Endothelial cell (in vitro differentiated cells): ENCODE results near the gene CLDN7. TPM values are rescaled to one million over a fixed set of nuclear protein-coding genes. Genes with fewer than 3 reads are reported as not detected.

Experiments
- DNase-seq: peaks from one replicate; pipeline ENCODE4 v3.0.0; 2021; ENCODE audit warnings: low spot score
- H3K27ac Mint-ChIP-seq: one replicate; pipeline ENCODE4 v1.8.0; 2021; ENCODE audit warnings: mixed read lengths, inconsistent platforms; ENCODE audit not compliant: unreplicated experiment
- H3K27me3 Mint-ChIP-seq: one replicate; pipeline ENCODE4 v1.8.0; 2021; ENCODE audit warnings: mild to moderate bottlenecking, moderate library complexity, mixed read lengths, inconsistent platforms; ENCODE audit not compliant: unreplicated experiment
- H3K36me3 Mint-ChIP-seq: one replicate; pipeline ENCODE4 v1.8.0; 2021; ENCODE audit warnings: mild to moderate bottlenecking, low read depth, mixed read lengths, inconsistent platforms; ENCODE audit not compliant: unreplicated experiment
- H3K4me1 Mint-ChIP-seq: one replicate; pipeline ENCODE4 v1.8.0; 2021; ENCODE audit warnings: mild to moderate bottlenecking, mixed read lengths, inconsistent platforms; ENCODE audit not compliant: unreplicated experiment
- H3K4me3 Mint-ChIP-seq: one replicate; pipeline ENCODE4 v1.8.0; 2021; ENCODE audit warnings: mild to moderate bottlenecking, mixed read lengths, inconsistent platforms; ENCODE audit not compliant: unreplicated experiment
- H3K9me3 Mint-ChIP-seq: one replicate; pipeline ENCODE4 v1.8.0; 2021; ENCODE audit warnings: mixed read lengths, inconsistent platforms; ENCODE audit not compliant: unreplicated experiment
- total RNA-seq: library from RNA; stranded (reverse); fragmentation: NEBNext Ultra II Directional; extraction: Animal tissue kit (Norgen Biotek cat#: 25700); gene quantifications from one replicate; pipeline ENCODE4 v1.2.1, GENCODE V29; 2021; ENCODE audit not compliant: unreplicated experiment
- TF ChIP-seq, protein P1 (sequence below): fragments of 200-600 bp; sonication (generic); IDR thresholded peaks from one replicate; pipeline ENCODE4 v1.5.0; 2021; ENCODE audit warnings: antibody characterized with exemption; ENCODE audit not compliant: unreplicated experiment

The CLDN7 gene
- total RNA-seq, 1 donor from 2014 or later = 65.7 TPM

DNA sequence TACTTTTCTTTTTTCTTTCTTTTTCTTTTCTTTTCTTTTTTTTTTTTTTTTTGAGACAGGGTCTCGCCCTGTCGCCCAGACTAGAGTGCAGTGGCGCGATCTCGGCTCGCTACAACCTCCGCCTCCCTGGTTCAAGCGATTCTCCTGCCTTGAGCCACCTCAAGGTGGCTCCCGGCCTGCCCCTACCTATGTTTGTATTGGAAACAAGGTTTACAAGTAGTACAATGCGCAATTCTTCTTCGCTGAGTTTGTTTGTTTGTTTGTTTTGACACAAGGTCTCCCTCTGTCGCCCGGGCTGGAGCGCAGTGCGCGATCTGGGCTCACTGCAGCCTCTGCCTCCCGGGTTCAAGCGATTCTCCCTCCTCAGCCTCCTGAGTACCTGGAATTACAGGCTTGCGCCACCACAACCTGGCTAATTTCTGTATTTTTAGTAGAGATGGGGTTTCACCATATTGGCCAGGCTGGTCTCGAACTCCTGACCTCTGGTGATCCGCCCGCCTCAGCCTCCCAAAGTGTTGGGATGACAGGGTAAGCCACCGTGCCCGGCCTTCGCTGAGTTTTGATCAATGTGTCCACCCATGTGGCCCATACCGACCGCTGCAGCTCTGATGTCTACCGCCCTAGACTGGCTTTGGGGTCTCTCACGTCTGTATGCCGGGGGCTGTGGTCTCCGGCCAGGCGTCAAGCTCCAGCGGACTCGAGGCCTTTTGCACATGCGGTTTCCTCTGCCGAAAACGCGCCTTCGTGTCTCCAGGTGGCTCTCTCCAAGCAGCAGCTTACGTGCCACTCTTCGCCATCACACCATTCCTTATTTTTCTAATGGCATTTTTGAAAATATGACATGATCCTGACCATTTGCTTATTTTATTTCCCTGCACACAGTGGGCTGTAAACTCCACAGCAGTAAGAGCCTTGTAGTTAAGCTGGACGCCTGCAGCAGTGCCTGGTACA lies 33.2 kb upstream of the CLDN7 start:
- H3K9me3 Mint-ChIP-seq = no peaks in the 10 kb centered on the region
- TF ChIP-seq, protein P1, sequence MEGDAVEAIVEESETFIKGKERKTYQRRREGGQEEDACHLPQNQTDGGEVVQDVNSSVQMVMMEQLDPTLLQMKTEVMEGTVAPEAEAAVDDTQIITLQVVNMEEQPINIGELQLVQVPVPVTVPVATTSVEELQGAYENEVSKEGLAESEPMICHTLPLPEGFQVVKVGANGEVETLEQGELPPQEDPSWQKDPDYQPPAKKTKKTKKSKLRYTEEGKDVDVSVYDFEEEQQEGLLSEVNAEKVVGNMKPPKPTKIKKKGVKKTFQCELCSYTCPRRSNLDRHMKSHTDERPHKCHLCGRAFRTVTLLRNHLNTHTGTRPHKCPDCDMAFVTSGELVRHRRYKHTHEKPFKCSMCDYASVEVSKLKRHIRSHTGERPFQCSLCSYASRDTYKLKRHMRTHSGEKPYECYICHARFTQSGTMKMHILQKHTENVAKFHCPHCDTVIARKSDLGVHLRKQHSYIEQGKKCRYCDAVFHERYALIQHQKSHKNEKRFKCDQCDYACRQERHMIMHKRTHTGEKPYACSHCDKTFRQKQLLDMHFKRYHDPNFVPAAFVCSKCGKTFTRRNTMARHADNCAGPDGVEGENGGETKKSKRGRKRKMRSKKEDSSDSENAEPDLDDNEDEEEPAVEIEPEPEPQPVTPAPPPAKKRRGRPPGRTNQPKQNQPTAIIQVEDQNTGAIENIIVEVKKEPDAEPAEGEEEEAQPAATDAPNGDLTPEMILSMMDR = no peak
- no peak for DNase-seq
- H3K27me3 Mint-ChIP-seq = peaks cover 15% of the 10 kb centered on the region
- H3K4me3 Mint-ChIP-seq = no peak overlapping the region
- no peaks in the 10 kb centered on the region for H3K36me3 Mint-ChIP-seq
- no peak overlapping the region for H3K27ac Mint-ChIP-seq
- peaks cover 18% of the 10 kb centered on the region for H3K4me1 Mint-ChIP-seq

GRCh38 chr17:7294614-7295153 lies 32.4 kb upstream of the CLDN7 start, which contains the start of gene YBX2:
Gene YBX2, minus strand, starts transcription at chr17:7294639. Its CDS starts 139 bp downstream, at chr17:7294500.
- H3K9me3 Mint-ChIP-seq = no peaks in the 10 kb centered on the region
- H3K27me3 Mint-ChIP-seq = peaks cover 11% of the 10 kb centered on the region
- peak; percentile 82 for DNase-seq
- peaks cover 14% of the 10 kb centered on the region for H3K4me1 Mint-ChIP-seq
- TF ChIP-seq, protein P1 = no peak
- no peaks in the 10 kb centered on the region for H3K36me3 Mint-ChIP-seq
- H3K27ac Mint-ChIP-seq = no peak within 1 kb of the TSS
- H3K4me3 Mint-ChIP-seq = peak within 1 kb of the TSS; percentile 78

DNA sequence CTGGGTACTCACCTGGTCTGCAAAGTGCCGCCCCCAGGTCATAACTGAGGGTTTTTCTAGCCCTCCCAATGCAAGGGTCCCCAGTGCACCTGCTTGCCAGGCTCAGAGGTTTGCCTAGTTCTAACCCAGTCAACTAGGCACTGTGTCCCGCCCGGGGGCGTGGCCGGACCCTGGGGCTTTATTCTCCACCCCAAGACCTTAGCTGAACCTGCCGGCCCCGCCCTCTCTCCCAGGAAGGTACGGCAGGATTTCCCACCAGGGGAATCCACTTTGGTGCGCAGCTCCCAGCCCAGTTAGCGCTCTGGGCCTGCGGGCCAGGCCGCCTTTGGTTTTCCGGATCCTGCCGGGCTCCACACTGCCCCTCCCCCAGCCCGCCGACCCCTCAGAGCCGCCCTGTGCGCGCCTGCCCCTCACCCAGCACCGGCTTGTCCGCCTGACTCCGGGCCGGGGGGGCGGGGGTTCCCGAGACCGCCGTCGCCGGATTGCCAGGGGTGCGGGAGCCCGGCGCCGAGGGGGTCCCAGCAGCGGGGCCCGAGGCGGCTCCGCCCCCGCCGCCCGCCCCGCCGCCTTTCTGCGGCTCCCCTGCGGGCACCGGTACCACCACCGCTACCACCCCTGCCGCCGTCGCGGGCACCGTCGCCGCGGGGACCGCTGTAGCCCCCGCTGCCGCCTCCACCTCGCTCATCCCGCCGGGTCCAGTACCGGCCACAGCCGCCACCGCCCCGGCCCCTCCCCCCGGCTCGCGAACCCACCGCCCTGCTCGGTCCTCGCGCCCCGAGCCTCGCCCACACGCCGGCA lies 31.7 kb upstream of the CLDN7 start:
- H3K27ac Mint-ChIP-seq = no peak overlapping the region

GRCh38 chr17:7293159-7293558 lies 30.9 kb upstream of the CLDN7 start:
- peaks cover 14% of the 10 kb centered on the region for H3K4me1 Mint-ChIP-seq
- H3K9me3 Mint-ChIP-seq = no peaks in the 10 kb centered on the region
- peaks cover 11% of the 10 kb centered on the region for H3K27me3 Mint-ChIP-seq
- no peaks in the 10 kb centered on the region for H3K36me3 Mint-ChIP-seq
- peak overlapping the region; percentile 78 for H3K4me3 Mint-ChIP-seq
- no peak for DNase-seq
- TF ChIP-seq, protein P1 = no peak
- H3K27ac Mint-ChIP-seq = no peak overlapping the region

More for the DNA sequence above, 31.7 kb upstream of the CLDN7 start:
- Mint-ChIP-seq H3K9me3 (no peaks in the 10 kb centered on the region), H3K27me3 (peaks cover 11% of the 10 kb centered on the region), H3K36me3 (no peaks in the 10 kb centered on the region), H3K4me3 (peak overlapping the region; percentile 78), H3K4me1 (peaks cover 14% of the 10 kb centered on the region)
- TF ChIP-seq, protein P1 = no peak
- peak; percentile 36 for DNase-seq
